ENCODE data around the gene HGFAC. TPM values are rescaled to one million over a fixed set of nuclear protein-coding genes. Genes with fewer than 3 reads are reported as not detected.

Gene HGFAC
- total and polyA plus RNA-seq, 2 of the 13 experiments (the other 11 are each of a cell fraction or from before 2014, with no cell fraction given), result 8.5 to 63.6 TPM

DNA sequence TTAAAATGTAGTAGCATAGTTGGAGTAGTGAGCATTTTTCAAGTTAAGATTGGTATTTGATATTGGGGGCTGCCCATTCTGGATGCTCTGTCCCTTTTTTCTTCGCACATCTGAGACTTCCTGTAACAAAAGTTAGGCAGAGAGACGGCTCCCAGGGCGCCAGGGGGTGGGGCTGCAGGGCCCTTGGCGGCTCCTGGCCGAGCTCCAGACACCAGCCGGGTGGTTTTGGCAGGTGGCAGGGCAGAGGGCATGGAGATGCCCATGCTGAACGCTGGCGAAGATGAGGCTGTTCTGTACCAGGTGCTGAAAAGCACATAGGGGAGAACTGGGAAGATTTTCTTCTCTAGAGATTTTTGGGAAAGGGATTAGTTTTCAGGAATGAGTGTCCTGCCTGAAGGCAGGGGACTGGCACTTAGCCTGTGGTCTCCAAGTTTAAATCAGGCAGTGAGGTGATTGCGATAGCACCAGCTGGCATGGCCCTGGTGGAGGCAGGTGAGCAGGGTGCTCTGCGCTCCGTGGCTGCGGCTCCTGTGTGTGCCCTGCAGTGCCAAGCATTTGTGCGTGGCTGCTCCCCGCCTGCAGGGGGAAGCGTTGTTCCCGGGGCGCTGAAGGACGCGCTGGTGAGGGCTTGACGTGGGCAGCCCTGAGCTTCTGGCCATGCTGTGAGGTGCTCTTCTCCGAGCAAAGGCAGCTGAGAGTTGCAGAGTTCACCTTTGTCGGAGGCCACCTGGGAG lies 23.6 kb upstream of the HGFAC start (continued):
- TF ChIP-seq, protein P1, sequence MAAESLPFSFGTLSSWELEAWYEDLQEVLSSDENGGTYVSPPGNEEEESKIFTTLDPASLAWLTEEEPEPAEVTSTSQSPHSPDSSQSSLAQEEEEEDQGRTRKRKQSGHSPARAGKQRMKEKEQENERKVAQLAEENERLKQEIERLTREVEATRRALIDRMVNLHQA (CRISPR knock-in tag; IDR thresholded peaks at IDR 0.05), result no peak
- TF ChIP-seq ZNF768 (CRISPR knock-in tag; IDR thresholded peaks at IDR 0.05), result peak; percentile 37; the same call in 1 of the 2 replicates
- TF ChIP-seq, protein P2, sequence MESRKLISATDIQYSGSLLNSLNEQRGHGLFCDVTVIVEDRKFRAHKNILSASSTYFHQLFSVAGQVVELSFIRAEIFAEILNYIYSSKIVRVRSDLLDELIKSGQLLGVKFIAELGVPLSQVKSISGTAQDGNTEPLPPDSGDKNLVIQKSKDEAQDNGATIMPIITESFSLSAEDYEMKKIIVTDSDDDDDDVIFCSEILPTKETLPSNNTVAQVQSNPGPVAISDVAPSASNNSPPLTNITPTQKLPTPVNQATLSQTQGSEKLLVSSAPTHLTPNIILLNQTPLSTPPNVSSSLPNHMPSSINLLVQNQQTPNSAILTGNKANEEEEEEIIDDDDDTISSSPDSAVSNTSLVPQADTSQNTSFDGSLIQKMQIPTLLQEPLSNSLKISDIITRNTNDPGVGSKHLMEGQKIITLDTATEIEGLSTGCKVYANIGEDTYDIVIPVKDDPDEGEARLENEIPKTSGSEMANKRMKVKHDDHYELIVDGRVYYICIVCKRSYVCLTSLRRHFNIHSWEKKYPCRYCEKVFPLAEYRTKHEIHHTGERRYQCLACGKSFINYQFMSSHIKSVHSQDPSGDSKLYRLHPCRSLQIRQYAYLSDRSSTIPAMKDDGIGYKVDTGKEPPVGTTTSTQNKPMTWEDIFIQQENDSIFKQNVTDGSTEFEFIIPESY (CRISPR knock-in tag; IDR thresholded peaks at IDR 0.05), result peak; percentile 95

DNA sequence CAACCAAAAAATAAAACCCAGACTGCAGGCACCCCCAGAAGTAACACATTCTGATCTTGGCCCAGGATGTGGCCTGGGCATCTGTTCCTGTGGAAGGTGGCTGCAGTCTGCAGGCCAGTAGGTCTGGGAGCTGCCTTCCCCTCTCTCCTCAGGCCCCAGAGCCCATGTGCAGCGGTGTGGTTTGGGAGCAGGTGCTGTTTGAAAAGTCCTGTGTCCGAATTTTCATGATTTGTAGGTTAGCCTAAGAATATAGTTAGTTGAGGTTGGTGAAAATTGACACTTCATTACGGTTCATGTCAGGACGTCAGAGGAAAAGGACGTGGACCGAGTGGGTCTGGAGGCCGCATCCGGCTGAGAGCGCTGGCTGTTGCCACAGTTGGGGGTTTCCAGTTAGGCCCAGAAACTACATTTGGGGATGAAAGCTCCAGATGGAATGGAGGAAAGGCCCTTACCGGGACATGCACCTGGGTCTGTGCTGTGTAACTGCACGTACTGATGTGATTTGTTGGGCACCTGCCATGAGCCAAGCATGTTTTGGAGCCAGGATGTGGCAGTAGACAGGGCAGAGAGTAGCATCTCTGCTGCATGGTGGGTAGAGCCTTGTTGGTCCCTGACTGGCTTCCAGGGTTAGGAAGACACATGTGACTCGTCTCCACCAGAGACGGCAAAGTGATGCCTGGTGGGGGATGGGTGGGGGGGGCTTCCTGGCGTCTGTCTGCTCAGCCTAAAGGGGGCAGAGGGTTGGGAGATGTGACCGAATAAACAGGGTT lies 21.7 kb upstream of the HGFAC start:
- no peak overlapping the region for H3K9ac ChIP-seq (ENCODE audit: insufficient read depth, low read depth, low read length)
- BruUV-seq (replicated peaks), result no TSS peak
- TF ChIP-seq, protein P3, sequence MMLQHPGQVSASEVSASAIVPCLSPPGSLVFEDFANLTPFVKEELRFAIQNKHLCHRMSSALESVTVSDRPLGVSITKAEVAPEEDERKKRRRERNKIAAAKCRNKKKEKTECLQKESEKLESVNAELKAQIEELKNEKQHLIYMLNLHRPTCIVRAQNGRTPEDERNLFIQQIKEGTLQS (CRISPR knock-in tag; IDR thresholded peaks at IDR 0.05), result no peak
- TF ChIP-seq TGIF2 (CRISPR knock-in tag; IDR thresholded peaks at IDR 0.05) (no peak), PHF21A (CRISPR knock-in tag; IDR thresholded peaks at IDR 0.05) (no peak), ZNF383 (CRISPR knock-in tag; IDR thresholded peaks at IDR 0.05; ENCODE audit: borderline replicate concordance) (no peak), ZBTB3 (CRISPR knock-in tag; IDR thresholded peaks at IDR 0.05; ENCODE audit: borderline replicate concordance, low read depth) (no peak), ZNF24 (IDR thresholded peaks at IDR 0.05) (no peak), NFKBIZ (CRISPR knock-in tag; IDR thresholded peaks at IDR 0.05) (no peak), ZNF225 (CRISPR knock-in tag; IDR thresholded peaks at IDR 0.05) (no peak), KLF9 (CRISPR knock-in tag; IDR thresholded peaks at IDR 0.05; ENCODE audit: low read depth) (no peak), TOE1 (CRISPR knock-in tag; IDR thresholded peaks at IDR 0.05) (no peak), FOXK2 (IDR thresholded peaks at IDR 0.05) (no peak), MYNN (CRISPR knock-in tag; IDR thresholded peaks at IDR 0.05; ENCODE audit: low read depth) (no peak)
- TF ChIP-seq, protein P4, sequence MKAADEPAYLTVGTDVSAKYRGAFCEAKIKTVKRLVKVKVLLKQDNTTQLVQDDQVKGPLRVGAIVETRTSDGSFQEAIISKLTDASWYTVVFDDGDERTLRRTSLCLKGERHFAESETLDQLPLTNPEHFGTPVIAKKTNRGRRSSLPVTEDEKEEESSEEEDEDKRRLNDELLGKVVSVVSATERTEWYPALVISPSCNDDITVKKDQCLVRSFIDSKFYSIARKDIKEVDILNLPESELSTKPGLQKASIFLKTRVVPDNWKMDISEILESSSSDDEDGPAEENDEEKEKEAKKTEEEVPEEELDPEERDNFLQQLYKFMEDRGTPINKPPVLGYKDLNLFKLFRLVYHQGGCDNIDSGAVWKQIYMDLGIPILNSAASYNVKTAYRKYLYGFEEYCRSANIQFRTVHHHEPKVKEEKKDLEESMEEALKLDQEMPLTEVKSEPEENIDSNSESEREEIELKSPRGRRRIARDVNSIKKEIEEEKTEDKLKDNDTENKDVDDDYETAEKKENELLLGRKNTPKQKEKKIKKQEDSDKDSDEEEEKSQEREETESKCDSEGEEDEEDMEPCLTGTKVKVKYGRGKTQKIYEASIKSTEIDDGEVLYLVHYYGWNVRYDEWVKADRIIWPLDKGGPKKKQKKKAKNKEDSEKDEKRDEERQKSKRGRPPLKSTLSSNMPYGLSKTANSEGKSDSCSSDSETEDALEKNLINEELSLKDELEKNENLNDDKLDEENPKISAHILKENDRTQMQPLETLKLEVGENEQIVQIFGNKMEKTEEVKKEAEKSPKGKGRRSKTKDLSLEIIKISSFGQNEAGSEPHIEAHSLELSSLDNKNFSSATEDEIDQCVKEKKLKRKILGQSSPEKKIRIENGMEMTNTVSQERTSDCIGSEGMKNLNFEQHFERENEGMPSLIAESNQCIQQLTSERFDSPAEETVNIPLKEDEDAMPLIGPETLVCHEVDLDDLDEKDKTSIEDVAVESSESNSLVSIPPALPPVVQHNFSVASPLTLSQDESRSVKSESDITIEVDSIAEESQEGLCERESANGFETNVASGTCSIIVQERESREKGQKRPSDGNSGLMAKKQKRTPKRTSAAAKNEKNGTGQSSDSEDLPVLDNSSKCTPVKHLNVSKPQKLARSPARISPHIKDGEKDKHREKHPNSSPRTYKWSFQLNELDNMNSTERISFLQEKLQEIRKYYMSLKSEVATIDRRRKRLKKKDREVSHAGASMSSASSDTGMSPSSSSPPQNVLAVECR (CRISPR knock-in tag; IDR thresholded peaks at IDR 0.05; ENCODE audit: borderline replicate concordance), result no peak
- no peaks in the 10 kb centered on the region for H3K27me3 ChIP-seq (ENCODE audit: control insufficient read depth in 1 of 2, insufficient read depth in 2 of 2, low read length in 2 of 2)
- FAIRE-seq (no peak), DNase-seq (ENCODE audit: low spot score) (no peak), ATAC-seq (no peak)
- ChIA-PET CTCF (ENCODE audit: low intra/inter-chr PET ratio, low total read pairs) (no interaction called here), POLR2A (no interaction called here)
- no peaks in the 10 kb centered on the region for H3K79me2 ChIP-seq (ENCODE audit: insufficient read depth, low read length)
- WGBS (ENCODE audit: low lambda C conversion rate), result 94% methylated on average over 15 of the region's 15 CpGs
- no peak overlapping the region for H2AFZ ChIP-seq (ENCODE audit: low read length)
- H4K20me1 ChIP-seq (ENCODE audit: insufficient read depth, low read length), result no peaks in the 10 kb centered on the region
- intact Hi-C loops (cut with micrococcal nuclease; ENCODE audit: unreplicated experiment) (no loop called here), in situ Hi-C loops (cut with HindIII; ENCODE audit: extremely low pct_ligation_motif_present, low pct_unique_long_range_greater_than_20kb) (no loop called here)
- no peak overlapping the region for H3K4me3 ChIP-seq (replicated peaks in 1 of 3; ENCODE audit: insufficient read depth in 1 of 3, low read depth in 2 of 3, low read length in 3 of 3)
- no peak overlapping the region for H3K4me2 ChIP-seq (ENCODE audit: low read depth, low read length)
- no peaks in the 10 kb centered on the region for H3K9me3 ChIP-seq (ENCODE audit: low read length)
- no peak overlapping the region for H3K27ac ChIP-seq (ENCODE audit: extremely low read length, insufficient read depth, low read length)
- H3K36me3 ChIP-seq (replicated peaks in 1 of 2; ENCODE audit: control insufficient read depth in 1 of 2, insufficient read depth in 2 of 2, low read length in 2 of 2), result peaks cover 19 to 67% of the 10 kb centered on the region in 2 experiments; a peak in 4 of 5 replicates
- H3K4me1 ChIP-seq (ENCODE audit: insufficient read depth, low read length), result no peaks in the 10 kb centered on the region

Measured in HepG2 (cell line).